ENCODE measurements around the gene CAPN9. TPM values are rescaled to one million over a fixed set of nuclear protein-coding genes. Genes with fewer than 3 reads are reported as not detected.
"Not testable (repeated sequence)": the region's sequence is repeated elsewhere in the genome, so short reads cannot be mapped to it uniquely, and the experiment has no call there.

CAPN9 gene
- polyA plus RNA-seq, 1 donor = 13.5 TPM

DNA sequence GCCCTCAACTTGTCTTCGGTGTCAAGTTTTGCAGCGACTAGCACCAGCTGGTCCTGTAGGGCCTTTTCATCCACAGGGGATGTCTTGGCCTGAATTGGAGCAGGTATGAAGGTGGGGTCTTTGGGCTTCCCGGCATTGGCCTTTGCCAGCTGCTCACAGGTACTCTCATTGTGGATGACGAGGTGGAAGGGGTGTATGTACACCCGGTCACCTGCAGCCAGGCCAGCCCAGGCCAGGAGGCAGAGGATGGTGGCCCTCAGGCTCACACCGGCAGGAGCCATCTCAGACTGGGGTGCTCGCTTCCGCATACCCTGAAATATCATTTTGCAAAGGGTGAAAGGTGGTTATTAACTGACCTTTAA lies 36.7 kb upstream of the CAPN9 start:
- Histone ChIP-seq H3K36me3 (ENCODE audit: control insufficient read depth, insufficient read depth, low read length) (peaks cover 24% of the 10 kb centered on the region), H3K27me3 (ENCODE audit: control insufficient read depth, insufficient read depth, low read length) (no peaks in the 10 kb centered on the region), H3K4me1 (ENCODE audit: control insufficient read depth, insufficient read depth, low read length) (peaks cover 47% of the 10 kb centered on the region), H3K27ac (ENCODE audit: low read length) (no peak overlapping the region), H3K9me3 (ENCODE audit: control insufficient read depth, low read depth, low read length) (no peaks in the 10 kb centered on the region), H3K4me3 (ENCODE audit: low read length) (no peak overlapping the region)
- no CpG with 5 or more reads among the region's 8 CpGs for WGBS (ENCODE audit: insufficient coverage, low lambda C conversion rate)
- no peak for DNase-seq

DNA sequence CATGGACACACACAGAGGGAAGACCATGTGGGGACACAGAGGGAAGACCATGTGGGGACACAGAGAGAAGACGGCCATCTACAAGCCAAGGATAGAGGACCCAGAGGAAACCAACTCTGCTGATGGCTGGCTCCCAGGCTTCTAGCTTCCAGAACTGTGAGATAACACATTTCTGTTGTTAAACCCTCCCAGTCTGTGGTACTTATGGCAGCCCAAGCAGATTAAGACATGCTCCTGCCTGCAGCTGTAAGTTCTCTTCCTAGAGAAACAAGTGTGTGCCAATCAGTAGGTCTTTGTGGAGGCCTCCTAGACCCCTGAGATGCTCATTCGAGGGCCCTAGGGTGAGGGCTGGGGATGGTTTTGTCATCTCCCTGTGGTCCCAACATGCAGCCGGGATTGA lies 35.9 kb upstream of the CAPN9 start:
- Histone ChIP-seq H3K27me3 (ENCODE audit: control insufficient read depth, insufficient read depth, low read length) (no peaks in the 10 kb centered on the region), H3K9me3 (ENCODE audit: control insufficient read depth, low read depth, low read length) (no peaks in the 10 kb centered on the region), H3K27ac (ENCODE audit: low read length) (no peak overlapping the region), H3K36me3 (ENCODE audit: control insufficient read depth, insufficient read depth, low read length) (peaks cover 21% of the 10 kb centered on the region), H3K4me3 (ENCODE audit: low read length) (no peak overlapping the region), H3K4me1 (ENCODE audit: control insufficient read depth, insufficient read depth, low read length) (peaks cover 44% of the 10 kb centered on the region)
- DNase-seq = no peak
- WGBS (ENCODE audit: insufficient coverage, low lambda C conversion rate) = 100% methylated on average over 1 of the region's 3 CpGs

DNA sequence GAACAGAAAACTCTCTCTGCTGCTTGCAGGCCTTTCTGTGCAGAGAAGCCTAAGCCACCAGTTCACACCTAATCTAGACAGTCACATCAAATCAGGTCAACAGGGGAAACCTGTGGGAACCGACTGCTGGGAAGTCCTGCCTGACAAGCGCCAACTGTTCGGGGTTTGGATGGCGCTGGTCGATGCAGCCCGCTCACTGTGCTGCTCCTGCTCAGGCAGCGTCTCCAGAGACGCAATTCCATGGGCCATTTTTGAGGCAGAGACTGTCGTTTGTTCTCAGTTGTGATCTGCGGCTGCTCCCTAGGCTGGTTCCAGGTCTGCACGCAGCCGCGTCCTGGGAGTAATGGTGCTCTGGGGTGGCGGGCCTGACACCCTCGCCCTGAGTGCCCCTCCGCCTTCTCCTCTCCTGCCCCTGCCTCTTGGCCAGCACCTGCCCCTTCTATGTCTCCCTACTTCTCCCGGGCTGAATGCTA lies 34.7 kb upstream of the CAPN9 start:
- Histone ChIP-seq H3K27ac (ENCODE audit: low read length) (no peak overlapping the region), H3K27me3 (ENCODE audit: control insufficient read depth, insufficient read depth, low read length) (no peaks in the 10 kb centered on the region), H3K4me3 (ENCODE audit: low read length) (peak overlapping the region; percentile 54), H3K9me3 (ENCODE audit: control insufficient read depth, low read depth, low read length) (no peaks in the 10 kb centered on the region), H3K4me1 (ENCODE audit: control insufficient read depth, insufficient read depth, low read length) (peaks cover 39% of the 10 kb centered on the region), H3K36me3 (ENCODE audit: control insufficient read depth, insufficient read depth, low read length) (peaks cover 12% of the 10 kb centered on the region)
- WGBS (ENCODE audit: insufficient coverage, low lambda C conversion rate) = 100% methylated on average over 1 of the region's 17 CpGs
- peak in 1 of 2 donors; percentile 17 for DNase-seq

DNA sequence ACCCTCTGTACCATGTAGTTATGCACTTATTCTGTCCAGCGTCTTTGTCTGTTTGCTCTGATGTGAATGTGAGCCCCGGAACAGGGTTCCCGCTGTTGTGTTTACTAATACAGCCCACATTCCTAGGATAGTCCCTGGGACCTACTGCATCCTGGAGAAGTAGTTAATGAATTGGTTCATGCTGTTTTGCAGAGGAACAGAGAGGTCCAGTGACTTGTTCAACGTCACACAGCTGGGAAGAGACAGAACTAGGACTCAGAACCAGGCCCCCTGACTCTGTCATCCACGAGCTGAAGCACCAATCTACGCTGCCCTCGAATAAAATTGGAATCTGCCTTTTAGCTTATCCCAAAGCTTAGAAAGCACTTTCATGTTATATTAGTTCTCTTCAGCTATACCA lies 34.0 kb upstream of the CAPN9 start:
- Histone ChIP-seq H3K4me1 (ENCODE audit: control insufficient read depth, insufficient read depth, low read length) (peaks cover 33% of the 10 kb centered on the region), H3K36me3 (ENCODE audit: control insufficient read depth, insufficient read depth, low read length) (peaks cover 12% of the 10 kb centered on the region), H3K27me3 (ENCODE audit: control insufficient read depth, insufficient read depth, low read length) (no peaks in the 10 kb centered on the region), H3K9me3 (ENCODE audit: control insufficient read depth, low read depth, low read length) (no peaks in the 10 kb centered on the region), H3K27ac (ENCODE audit: low read length) (peak overlapping the region; percentile 85), H3K4me3 (ENCODE audit: low read length) (peak overlapping the region; percentile 54)
- no CpG with 5 or more reads among the region's 7 CpGs for WGBS (ENCODE audit: insufficient coverage, low lambda C conversion rate)
- DNase-seq = no peak

DNA sequence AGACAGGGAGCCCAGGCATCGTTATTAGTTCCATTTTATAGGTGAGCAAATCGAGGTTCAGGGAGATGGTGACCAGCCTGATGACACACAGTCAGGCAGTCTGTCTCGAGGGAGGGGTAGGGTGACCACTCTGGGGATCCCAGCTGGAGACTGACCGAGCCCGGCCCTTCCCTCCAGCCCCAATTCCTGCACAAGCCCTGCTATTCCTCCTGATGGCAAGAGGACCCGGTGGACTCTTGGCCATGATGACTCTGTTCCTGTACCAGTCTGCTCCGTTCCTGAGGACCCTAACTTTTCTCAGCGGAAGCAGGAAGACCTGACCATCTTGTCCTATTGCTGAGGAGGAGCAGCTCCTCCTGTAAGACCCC lies 33.7 kb upstream of the CAPN9 start:
- no CpG with 5 or more reads among the region's 8 CpGs for WGBS (ENCODE audit: insufficient coverage, low lambda C conversion rate)
- Histone ChIP-seq H3K9me3 (ENCODE audit: control insufficient read depth, low read depth, low read length) (no peaks in the 10 kb centered on the region), H3K4me3 (ENCODE audit: low read length) (peak overlapping the region; percentile 54), H3K27me3 (ENCODE audit: control insufficient read depth, insufficient read depth, low read length) (no peaks in the 10 kb centered on the region), H3K27ac (ENCODE audit: low read length) (peak overlapping the region; percentile 85), H3K36me3 (ENCODE audit: control insufficient read depth, insufficient read depth, low read length) (peaks cover 12% of the 10 kb centered on the region), H3K4me1 (ENCODE audit: control insufficient read depth, insufficient read depth, low read length) (peaks cover 29% of the 10 kb centered on the region)
- no peak for DNase-seq

DNA sequence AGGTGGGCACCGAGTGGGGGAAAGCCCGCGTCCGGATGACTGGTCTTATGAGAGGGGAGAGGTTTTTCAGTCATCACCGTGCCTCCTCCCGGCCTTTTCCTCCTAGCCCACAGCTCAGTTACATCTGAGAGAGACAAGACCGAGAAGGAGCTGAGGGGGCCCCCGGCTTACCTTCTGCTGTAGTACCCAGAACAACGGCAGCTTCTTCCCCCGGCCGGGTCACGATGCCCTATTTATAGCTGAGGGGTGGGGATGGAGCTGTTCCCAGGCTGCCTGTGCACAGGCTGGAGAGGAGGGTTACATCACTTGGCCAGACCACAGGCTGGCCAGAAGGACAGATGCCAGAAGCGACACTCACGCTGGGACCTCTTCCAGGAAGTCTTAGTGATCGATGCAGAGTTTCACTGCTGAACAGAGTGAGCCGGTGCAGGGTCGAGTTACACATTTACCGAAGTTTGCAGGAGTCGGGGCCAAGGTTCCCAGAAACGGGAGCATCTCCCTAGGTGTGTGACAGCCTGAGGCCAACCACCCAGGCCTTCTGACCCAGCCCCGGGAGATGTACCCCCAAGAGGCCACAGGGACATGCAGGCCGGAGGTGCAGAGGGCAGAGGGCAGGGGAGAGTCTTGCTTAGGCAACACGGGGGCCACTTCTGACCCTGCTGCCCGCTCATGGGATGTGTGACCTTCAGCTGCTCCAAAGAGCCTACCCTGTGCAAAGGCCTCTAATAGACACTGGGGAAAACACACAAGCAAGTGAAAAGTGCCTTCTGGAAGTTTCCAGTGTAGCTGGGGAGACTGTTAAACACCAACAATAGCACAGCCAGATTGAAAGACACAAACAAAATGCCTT lies 33.0 kb upstream of the CAPN9 start, which contains the start of gene AGT:
AGT (minus strand) TSS at position 208 of the 850 bp plus-strand sequence. CDS start 3,299 bp downstream, outside the sequence.
- H3K36me3 ChIP-seq (ENCODE audit: control insufficient read depth, insufficient read depth, low read length) = peaks cover 12% of the 10 kb centered on the region
- peak; percentile 89 to 96 for DNase-seq
- peaks cover 24% of the 10 kb centered on the region for H3K4me1 ChIP-seq (ENCODE audit: control insufficient read depth, insufficient read depth, low read length)
- no peaks in the 10 kb centered on the region for H3K9me3 ChIP-seq (ENCODE audit: control insufficient read depth, low read depth, low read length)
- peak within 1 kb of the TSS; percentile 85 for H3K27ac ChIP-seq (ENCODE audit: low read length)
- peak within 1 kb of the TSS; percentile 54 for H3K4me3 ChIP-seq (ENCODE audit: low read length)
- H3K27me3 ChIP-seq (ENCODE audit: control insufficient read depth, insufficient read depth, low read length) = no peaks in the 10 kb centered on the region
- WGBS (ENCODE audit: insufficient coverage, low lambda C conversion rate) = no CpG with 5 or more reads among the region's 24 CpGs

DNA sequence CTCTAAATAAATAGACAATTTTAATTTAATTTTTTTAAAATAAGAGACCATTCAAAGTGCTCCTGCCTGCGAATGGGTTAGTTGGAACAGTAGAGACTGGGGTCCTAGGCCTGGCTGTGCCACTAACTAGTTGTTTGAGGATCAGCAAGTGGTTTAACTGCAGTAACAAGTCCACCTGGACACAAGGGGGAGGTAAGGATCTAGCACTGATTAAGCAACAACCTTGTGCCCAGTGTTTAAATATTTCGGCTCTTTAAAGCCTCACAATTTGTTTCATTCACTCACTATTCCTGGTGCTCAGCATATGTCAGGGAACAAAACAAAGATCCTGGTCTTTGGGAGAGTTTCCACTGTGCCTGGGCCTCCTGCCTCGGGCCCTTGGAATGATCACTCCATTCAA lies 31.7 kb upstream of the CAPN9 start:
- Histone ChIP-seq H3K27ac (ENCODE audit: low read length) (no peak overlapping the region), H3K4me1 (ENCODE audit: control insufficient read depth, insufficient read depth, low read length) (peaks cover 20% of the 10 kb centered on the region)

DNA sequence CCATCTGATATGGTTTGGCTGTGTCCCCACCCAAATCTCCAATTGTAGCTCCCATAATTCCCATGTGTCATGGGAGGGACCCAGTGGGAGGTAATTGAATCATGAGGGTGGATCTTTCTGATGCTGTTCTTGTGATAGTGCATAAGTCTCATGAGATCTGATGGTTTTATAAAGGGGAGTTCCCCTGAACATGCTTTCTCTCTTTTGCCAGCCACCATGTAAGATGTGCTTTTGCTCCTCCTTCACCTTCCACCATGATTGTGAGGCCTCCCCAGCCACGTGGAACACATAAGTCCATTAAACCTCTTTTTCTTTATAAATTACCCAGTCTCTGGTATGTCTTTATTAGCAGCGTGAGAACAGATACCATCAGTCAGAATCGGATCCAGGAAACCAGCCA lies 30.7 kb upstream of the CAPN9 start:
- H3K27me3 ChIP-seq (ENCODE audit: control insufficient read depth, insufficient read depth, low read length); H3K9me3 ChIP-seq (ENCODE audit: control insufficient read depth, low read depth, low read length); H3K27ac ChIP-seq (ENCODE audit: low read length); H3K4me3 ChIP-seq (ENCODE audit: low read length); DNase-seq; H3K36me3 ChIP-seq (ENCODE audit: control insufficient read depth, insufficient read depth, low read length): not testable (repeated sequence)
- WGBS (ENCODE audit: insufficient coverage, low lambda C conversion rate) = no CpG with 5 or more reads among the region's 3 CpGs
- peaks cover 20% of the 10 kb centered on the region for H3K4me1 ChIP-seq (ENCODE audit: control insufficient read depth, insufficient read depth, low read length)

More for the DNA sequence above, 31.7 kb upstream of the CAPN9 start:
- H3K36me3 ChIP-seq (ENCODE audit: control insufficient read depth, insufficient read depth, low read length) = no peaks in the 10 kb centered on the region
- DNase-seq = no peak
- H3K9me3 ChIP-seq (ENCODE audit: control insufficient read depth, low read depth, low read length) = no peaks in the 10 kb centered on the region
- no peaks in the 10 kb centered on the region for H3K27me3 ChIP-seq (ENCODE audit: control insufficient read depth, insufficient read depth, low read length)
- WGBS (ENCODE audit: insufficient coverage, low lambda C conversion rate) = no CpG with 5 or more reads among the region's 3 CpGs
- H3K4me3 ChIP-seq (ENCODE audit: low read length) = no peak overlapping the region

DNA sequence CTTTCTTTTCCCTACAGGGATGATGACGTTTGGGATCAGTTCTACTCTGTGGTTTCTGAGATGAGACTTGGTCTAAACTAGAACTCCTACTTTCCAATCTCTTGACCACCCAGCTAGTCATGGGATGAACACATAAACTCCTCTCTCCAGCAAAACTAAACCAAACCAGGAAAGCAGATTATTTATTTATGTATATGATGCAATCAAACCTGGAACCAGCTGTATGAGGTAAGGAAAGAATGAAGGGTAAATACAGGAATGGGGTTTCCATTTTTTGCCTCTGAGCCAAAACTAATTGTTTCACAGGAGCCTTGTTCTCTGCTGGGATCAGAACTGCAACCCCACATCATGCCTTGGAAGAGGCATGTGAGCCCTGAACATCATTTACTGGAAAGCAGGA lies 29.9 kb upstream of the CAPN9 start:
- no peak overlapping the region for H3K27ac ChIP-seq (ENCODE audit: low read length)
- DNase-seq = no peak
- peaks cover 3% of the 10 kb centered on the region for H3K9me3 ChIP-seq (ENCODE audit: control insufficient read depth, low read depth, low read length)
- no CpG with 5 or more reads among the region's 1 CpG for WGBS (ENCODE audit: insufficient coverage, low lambda C conversion rate)
- H3K4me3 ChIP-seq (ENCODE audit: low read length) = no peak overlapping the region
- no peaks in the 10 kb centered on the region for H3K27me3 ChIP-seq (ENCODE audit: control insufficient read depth, insufficient read depth, low read length)
- peaks cover 19% of the 10 kb centered on the region for H3K4me1 ChIP-seq (ENCODE audit: control insufficient read depth, insufficient read depth, low read length)
- H3K36me3 ChIP-seq (ENCODE audit: control insufficient read depth, insufficient read depth, low read length) = no peaks in the 10 kb centered on the region

DNA sequence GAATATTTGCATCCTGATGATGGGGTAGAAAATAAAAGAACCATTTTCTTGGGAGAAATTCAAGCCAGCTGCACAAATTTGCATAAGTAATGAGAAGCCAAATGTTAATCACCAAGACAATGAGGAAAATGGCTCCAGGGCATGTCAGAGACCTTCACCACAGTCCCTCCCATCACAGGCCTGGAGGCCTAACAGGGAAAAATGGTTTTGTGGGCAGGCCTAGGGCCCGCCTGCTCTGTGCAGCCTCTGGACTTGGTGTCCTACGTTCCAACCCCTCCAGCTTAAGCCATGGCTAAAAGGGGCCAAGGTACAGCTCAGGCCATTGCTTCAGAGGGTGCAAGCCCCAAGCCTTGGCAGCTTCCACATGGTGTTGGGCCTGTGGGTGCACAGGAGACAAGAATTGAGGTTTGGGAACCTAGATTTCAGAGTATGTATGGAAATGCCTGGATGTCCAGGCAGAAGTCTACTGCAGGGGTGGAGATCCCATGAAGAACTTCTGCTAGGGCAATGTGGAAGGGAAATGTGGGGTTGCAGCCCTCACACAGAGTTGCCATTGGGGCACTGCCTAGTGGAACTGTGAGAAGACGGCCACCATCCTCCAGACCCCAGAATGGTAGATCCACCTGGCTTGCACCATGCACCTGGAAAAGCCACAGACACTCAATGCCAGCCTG lies 25.2 kb upstream of the CAPN9 start:
- not testable (repeated sequence) for H3K9me3 ChIP-seq (ENCODE audit: control insufficient read depth, low read depth, low read length); H3K4me1 ChIP-seq (ENCODE audit: control insufficient read depth, insufficient read depth, low read length); H3K27ac ChIP-seq (ENCODE audit: low read length); H3K4me3 ChIP-seq (ENCODE audit: low read length); DNase-seq; H3K36me3 ChIP-seq (ENCODE audit: control insufficient read depth, insufficient read depth, low read length); H3K27me3 ChIP-seq (ENCODE audit: control insufficient read depth, insufficient read depth, low read length)
- no CpG with 5 or more reads among the region's 3 CpGs for WGBS (ENCODE audit: insufficient coverage, low lambda C conversion rate)

All from large intestine (tissue), 3 donors.